UCSD-AML1 (cell line): Measurements from ENCODE around the gene MCEE.
"Not testable (repeated sequence)": the region's sequence is repeated elsewhere in the genome, so short reads cannot be mapped to it uniquely, and the experiment has no call there.

ENCODE experiments used
- DNase-seq: peaks from one replicate; lab custom pipeline; 2025; ENCODE audit not compliant: unreplicated experiment; lab: John Stamatoyannopoulos, UW

The MCEE gene

DNA sequence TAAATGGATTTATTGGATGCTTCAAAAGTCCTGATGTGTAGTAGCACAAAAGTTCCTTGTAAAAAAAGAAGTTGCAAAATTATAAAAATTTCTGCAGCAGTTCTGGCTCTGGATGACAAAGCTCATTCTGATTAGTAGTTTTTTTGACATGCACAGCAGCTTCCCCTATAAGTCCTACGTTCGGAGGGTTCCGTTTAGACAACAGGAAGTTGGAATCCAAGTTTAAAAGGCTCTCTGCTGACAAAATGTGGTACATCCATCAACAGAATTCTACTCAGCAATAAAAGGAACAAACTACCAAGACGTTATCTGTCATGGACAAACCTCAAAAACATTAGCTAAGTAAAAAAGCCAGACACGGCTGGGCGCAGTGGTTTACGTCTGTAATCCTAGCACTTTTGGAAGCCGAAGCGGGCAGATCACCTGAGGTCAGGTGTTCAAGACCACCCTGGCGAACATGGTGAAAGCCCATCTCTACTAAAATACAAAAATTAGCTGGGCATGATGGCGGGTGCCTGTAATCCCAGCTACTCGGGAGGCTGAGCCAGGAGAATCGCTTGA is 46.2 kb downstream of the MCEE start:
- DNase-seq: not testable (repeated sequence)

DNA sequence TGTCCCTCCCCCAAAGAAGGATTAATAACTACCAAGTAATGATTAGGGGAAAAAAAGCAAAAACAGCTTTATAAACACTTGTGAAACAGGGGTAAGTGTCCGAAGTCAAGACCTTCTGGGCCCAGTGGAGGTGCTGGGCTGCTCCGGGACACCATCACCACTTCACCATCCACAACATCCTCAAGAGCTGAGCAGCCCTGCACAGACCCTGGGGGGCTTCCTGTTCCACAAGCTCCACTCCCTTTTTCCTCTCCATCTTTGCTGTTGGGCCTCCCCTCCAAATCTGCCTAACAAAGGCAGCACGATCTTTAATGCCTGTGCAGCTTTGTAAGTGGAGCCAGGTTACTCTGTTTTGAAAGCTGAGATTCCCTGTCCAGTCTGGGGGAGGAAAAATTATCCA is 46.7 kb downstream of the MCEE start:
- DNase-seq: not testable (repeated sequence)

DNA sequence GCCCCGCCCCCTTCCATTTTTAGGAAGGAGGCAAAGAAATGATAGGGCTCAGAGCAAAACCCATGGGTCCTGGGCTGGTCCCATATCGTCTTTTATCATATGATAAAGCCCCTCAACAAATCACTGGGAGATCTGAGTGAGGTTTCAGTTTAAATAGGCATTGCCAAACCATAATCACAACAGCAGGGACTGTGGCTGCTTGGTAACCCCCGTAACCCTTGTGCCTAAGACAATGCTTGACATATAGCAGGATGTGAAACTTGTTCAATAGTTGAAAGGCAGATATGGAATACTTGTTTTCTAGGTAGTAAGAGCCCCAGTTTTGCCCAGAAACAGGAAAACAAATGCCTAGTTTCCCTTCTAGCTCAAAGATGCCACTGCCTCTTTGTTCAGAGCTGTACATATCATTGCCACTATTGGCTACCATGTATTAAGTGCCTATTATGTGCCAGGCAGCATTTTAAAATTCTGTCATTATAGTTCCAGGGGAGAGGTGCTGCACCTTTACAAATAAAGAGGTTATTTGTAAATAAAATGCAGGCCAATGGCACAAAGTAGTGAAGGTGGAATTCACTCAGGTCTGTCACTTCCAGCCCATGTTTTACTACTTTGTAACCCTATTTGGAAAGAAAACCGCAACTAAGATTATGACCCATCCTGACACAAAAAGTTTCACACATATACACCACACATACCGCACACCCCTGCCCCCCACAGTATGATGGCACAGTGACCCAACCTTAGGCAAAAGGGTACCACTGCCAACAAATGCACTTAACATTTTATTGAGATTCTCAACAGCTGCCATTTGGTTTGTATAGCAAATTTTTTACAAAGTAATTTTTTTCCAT is 47.4 kb downstream of the MCEE start:
- DNase-seq: no peak

DNA sequence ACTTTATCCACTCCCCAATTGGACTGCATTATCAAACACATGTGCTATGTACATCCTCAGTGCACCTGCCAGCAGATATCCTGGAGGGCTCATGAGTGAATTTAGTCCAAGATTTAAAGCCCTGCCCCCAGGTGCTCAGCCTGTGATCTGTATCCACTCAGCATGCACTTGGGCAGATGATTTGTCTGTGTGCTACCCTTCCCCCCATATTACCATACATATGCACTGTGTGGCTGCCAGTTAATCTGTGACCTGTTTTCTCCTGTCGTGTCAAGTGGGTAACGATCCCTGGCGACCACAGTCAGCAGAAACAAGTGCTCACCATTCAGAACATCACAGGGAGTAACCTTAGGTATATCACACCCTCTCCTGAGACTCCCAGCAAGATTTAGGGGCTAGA is 51.4 kb downstream of the MCEE start:
- no peak for DNase-seq

DNA sequence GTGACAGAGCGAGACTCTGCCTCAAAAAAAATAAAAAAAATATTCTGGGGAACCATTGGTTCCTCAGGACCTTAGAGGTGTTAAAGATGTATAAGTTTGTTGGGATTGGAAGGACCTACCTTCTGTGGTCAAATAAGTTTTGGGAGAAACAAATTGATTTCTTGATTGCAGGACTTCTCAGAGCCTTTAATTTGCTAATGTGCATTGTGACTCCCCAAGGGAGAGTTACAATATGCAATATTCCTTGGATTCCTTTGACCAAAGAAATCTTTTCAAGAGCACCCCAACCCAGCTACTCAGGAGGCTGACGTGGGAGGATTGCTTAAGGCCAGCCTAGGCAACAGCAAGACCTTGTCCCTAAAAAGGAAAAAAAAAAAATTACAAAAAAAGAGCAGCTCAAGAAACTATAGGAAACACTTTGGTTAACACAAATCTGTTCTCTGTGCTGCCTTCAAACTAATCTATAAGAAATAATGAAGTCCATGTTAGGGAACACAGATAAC is 55.1 kb downstream of the MCEE start:
- no peak for DNase-seq

DNA sequence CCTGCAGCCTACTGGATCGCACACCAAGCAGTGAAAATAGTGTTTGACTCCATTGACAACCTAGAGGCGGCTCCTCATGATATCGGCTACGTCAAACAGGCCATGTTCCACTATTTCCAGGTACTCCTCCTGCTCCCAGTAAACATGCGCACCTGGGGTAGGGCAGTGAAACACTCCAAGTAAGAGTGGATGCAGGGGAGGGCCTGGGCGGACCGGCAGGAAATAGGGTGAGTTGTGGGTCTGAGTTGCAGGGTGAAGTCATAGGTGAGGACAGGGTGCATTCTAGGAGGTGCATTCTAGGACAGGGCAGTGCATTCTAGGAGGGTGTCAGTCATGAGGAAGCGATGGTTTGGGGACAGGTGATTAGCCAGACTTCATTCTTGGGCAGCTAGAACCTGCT is 56.6 kb downstream of the MCEE start:
- no peak for DNase-seq

DNA sequence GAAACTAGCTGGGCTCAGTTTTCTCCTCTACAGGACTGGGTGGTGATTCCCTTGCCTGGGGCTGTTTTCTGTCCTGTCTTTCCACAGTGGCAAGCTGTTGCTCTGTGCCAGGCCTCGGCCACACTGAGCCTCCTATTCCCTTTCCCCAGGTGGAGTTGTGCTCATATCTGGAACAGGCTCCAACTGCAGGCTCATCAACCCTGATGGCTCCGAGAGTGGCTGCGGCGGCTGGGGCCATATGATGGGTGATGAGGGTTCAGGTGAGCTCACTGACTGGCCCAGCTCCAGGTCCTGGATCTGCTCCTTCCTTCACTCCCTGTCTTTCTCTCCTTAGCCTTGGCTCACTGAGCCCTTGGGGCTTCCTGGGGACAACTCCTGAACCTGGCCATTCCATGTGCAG is 57.5 kb downstream of the MCEE start:
- DNase-seq: no peak

DNA sequence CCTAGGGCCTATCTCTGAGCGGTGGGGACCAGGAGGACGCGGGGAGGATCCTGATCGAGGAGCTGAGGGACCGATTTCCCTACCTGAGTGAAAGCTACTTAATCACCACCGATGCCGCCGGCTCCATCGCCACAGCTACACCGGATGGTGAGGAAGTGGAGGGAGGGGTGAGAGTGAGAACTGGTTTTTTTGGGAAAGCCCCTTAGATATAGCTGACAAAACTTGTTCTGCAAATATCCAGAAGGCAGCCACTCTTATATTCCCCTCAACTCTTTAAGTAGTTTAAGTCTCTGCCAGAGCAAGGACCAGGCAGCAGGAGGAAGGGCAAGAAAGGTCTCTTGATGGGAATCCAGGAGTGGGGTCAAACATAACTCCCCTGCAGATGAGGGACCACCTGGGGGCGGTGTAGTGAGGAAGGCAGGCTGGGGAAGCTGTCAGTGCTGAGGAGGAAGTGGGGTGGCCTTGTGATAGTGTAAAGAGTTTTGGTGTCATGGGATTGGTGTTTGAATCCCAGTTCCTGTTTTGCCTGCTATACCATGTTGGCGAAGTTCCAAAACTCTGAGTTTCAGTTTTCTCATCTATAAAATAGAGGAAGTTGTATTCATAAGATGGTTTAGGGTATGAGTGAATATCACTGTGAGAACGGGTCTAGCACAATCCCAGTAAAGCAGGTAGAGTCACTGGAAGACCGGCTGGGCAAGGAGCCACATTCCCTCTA is 58.2 kb downstream of the MCEE start:
- peak; percentile 82 for DNase-seq

DNA sequence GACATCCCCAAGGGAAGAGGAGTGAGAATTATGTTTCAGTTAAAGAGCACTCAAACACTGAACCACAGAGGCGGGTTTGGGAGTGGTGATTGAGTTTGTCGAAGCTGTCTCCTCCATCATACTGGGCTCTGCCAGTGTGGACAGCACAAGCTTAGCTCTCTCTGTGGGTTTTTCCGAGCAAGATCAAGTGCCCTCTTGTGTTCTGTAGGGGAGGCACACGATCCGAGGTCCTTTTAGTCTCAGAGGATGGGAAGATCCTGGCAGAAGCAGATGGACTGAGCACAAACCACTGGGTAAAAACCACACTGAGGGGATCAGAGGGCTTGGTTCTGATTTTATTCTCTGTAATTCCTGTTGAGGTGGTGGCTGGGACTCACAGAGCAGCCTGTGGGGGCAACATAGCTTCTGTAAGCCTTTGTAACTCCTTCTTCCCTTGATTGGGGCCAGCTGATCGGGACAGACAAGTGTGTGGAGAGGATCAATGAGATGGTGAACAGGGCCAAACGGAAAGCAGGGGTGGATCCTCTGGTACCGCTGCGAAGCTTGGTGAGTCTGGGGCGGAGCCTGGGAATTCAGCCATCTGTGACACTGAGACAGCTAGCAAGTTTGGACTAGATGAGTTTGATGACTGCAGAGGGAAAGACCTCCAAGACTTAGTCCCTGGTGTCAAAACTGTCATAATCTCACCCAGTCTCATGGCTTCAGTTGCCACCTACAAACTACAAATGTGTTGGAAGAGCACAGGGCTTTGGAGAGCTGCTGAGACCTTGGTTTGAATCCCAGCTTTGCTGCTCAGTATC is 59.5 kb downstream of the MCEE start:
- DNase-seq: peak; percentile 47

DNA sequence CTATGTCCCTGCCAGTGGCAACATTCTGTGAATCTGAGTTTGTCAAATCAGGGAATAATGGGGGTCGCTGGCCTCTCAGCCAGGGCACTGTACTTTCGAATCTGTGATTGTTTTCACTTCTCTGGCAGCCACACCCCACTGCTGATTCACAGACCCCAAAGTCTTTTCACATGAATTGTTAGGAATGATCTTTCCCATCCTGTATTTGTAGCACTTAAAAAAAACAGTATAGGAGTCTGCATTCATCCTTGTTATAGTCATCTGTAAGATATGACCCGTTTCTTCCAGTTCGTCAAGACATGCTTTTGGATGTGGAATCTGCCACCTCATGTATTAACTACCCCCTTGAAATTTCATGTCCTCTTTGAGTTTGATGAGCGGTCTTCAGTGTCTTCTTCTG is 60.7 kb downstream of the MCEE start:
- no peak for DNase-seq

DNA sequence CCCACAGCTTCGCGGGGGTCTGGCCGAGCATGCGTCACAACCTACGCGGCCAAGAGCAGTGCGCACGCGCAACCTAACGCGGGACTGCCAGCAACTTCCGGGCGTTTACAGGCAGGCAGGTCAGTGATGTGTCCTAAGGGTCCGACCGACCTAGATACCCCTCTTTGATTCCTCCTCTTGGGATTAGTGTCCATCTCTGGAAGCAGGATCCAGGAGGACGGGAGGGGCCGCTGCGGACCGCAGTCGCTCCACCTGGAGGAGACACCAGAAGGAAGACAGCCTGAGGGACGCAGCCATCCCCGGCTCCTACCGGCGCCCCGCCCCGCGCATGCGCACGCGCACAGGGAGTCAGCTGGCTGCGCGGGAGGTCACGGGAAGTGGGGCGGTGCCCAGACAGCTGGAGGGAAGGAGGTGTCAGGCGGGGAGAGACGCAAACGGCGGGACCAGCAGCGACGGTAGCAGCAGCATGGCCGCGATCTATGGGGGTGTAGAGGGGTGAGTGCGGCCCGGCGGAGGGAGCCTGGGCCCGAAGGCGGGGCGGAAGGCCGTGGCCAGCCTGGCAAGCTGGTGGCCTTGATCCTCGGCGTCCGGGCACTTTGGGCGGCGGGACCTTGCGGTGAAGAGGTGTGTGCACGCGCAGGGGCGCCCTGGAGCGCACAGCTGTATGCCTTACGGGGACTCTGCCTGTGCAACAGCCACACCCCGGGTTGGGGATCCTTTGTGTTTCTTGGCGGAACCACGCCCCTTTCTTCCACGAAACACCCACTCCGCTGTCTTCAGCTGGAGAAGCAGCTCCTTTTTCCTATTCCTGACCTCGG is 61.6 kb downstream of the MCEE start, which contains the start of gene NAGK:
Gene NAGK, plus strand, starts transcription at position 431 of the 818 bp plus-strand sequence. Its CDS starts 36 bp downstream, at position 467.
- DNase-seq: peak; percentile 99

DNA sequence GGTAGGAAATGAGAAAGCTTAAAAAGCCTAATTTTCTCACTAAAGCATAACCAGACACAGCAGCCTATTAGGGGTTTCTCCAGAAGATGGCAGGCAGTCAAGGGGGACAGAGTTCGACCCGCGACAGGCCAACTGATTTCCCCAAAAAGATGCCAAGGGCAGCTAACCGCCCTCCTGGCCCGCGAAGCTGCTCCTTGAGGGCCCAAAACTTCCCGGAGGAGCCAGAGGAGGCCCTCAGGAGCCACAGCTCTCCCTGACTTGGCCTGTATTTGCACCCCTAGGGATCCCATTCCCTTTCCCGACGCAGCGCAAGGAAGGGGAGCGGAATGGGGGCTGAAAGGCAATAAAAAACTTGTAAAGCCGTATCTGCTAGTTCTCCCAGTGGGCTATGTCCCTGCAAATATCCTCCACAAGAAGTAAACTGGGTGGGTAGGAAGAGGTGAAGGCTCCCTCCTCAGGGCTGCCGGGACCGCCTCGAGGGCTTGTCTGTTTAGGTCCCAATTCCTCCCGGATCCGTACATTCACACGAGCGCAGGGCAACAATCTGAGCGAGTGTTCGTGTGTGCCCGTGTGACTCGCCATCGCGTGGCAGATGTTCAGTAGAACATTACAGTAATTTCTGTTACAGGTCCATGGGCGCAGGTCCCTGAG is 62.3 kb downstream of the MCEE start:
- DNase-seq: no peak

DNA sequence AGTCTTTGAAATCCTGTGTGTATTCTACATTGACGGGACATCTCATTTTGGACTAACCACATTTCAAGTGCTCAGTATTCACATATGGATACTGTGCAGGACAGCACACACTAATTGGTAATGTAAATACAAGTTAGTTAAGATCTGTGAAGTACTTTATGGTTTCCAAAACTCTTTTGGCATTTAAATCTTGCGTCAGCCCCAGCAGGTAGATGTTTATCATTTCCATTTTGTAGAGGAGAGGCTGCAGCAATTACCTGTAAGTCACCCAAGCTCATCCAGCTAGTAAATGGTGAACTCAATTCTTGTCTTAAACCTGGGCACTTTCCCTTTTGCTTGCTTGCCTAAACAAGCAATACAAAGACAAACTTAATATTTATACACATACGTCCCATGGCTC is 63.2 kb downstream of the MCEE start:
- no peak for DNase-seq

DNA sequence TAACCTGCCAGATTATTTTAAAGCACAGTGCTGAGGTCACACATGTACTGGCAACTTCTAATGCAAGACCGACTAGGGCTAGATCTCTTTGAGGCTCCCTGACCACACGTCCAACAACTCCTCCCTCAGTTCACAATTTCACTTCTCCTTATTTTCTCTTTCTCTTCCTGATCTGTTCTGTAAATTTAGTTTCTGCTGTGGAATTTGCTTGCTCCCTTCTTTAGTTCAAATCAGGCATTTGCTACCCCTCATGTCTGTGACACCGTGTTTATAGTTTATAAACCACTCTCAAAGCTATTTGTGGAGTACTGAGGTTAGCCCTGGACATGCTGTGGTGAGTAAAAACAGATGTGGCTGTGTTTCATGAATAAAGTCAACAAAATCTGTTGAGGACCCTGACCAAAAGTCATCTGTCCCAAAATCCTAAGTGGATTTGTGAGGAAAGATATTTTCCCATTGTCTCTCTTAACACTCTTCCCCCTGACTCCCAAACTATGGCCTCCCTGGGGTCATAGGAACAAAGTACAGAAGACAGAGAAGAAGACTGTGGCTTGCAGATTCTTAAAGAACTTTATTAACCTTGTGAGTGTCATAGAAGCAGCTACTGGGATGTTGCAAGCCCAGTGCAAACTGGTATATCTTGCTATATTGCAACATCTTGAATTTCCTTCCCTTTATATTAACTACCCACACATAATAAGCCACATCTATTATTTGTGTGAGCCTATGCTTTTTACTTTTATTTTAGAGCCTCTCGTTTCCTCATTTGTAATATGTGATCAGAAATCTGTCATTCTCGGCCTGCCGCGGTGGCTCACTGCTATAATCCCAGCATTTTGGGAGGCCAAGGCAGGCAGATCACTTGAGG is 65.0 kb downstream of the MCEE start:
- DNase-seq: no peak

DNA sequence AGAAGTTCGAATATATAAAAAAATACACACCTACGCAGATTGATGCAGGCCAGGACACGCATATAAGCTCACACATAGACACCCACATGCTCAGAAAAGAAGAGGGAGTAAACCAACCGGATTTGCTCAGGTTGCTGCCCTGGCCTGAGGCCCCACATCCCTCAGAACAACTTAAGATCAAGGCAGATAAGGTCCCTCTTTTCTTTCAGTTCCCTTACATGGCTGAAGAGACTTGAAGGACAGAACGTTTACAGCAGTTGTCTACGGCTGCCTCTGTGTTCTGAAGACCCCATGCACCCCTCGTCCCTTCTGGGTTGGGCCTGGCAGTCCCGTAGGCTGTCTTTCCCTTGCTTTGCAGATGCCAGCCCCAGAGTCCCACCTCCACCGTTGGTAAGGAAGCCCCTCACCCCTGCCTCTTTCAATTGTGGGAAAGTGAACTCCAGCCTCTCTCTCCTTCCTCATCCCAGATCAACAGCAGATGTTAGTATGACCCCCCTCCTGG is 65.9 kb downstream of the MCEE start:
- DNase-seq: no peak

DNA sequence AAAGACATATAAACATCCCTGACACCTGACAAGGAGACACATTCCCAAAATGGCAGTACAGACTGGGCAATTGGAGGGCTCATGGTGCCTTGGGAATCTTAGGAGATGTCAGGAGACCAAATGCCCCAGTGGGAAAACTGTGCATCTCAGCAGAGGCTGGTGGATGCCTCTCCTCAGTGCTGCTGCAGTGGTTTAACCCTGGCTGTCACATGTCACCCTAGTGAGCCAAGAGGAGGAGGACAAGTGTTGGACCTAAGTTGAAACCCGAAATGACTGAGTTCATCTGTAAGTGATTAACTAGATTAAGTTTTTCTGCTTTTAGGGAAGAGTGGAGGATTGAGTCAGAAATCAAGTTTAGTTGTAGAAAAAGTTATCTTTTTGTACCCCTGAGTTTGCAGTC is 66.8 kb downstream of the MCEE start:
- no peak for DNase-seq

DNA sequence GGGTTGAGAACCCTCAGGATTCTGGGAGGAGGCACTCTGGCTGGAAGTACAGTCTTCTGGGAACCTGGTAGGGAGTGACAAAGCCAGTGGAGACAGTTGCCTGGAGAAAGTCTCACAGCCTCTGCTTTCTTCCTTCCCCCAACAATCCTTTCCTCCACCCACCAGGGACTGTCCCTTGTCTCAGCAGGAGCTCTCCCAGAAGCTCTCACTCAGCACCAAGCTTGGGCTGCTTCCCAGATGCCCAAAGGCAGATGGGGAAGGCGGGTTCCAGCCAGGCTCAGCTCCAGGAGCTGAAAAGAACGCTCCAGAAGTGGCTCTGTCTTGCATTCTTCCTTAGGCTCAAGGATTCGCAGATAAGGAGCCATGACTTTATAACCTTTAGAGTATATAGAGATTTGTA is 69.2 kb downstream of the MCEE start:
- DNase-seq: no peak

DNA sequence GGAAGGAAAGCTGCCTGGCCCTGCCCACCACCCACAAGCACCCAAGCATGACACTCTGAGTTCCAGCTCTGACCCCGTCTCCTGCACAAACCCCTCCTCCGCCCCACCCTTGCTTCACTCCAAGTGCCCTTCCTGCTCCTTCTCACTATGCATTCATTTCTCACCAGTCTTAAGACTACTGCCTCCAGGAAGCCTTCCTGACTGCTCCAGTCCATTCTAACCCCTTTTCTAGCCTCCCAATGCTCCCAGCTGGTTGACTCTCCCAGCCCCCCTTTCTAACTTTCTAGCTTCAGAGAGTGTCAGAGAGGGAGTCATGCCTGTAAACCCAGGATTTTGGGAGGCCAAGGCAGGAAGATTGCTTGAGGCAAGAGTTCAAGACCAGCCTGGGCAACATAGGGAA is 69.8 kb downstream of the MCEE start:
- no peak for DNase-seq
